Thyroid gland (tissue), 4 donors: ENCODE measurements around the gene OAT.
"Not testable (repeated sequence)": the region's sequence is repeated elsewhere in the genome, so short reads cannot be mapped to it uniquely, and the experiment has no call there.

Experiments
- POLR2A ChIP-seq, 2 donors: fragments of 450-650 bp; IDR thresholded peaks; one replicate each; pipeline ENCODE4 v1.6.1; 2017; ENCODE audit warnings: antibody characterized with exemption in 2 of 2, mild to moderate bottlenecking in 2 of 2, moderate library complexity in 1 of 2
- TF ChIP-seq, protein P1 (sequence below), 6 experiments: fragments of 200-600 bp in 3 of 6; fragments of 450-650 bp in 3 of 6; sonication (generic) in 3 of 6; IDR thresholded peaks; one replicate each; pipeline ENCODE4 v1.5.1; 2016 to 2019; ENCODE audit warnings: antibody characterized with exemption in 6 of 6, mild to moderate bottlenecking in 2 of 6, inconsistent platforms in 1 of 6, moderate library complexity in 1 of 6

DNA sequence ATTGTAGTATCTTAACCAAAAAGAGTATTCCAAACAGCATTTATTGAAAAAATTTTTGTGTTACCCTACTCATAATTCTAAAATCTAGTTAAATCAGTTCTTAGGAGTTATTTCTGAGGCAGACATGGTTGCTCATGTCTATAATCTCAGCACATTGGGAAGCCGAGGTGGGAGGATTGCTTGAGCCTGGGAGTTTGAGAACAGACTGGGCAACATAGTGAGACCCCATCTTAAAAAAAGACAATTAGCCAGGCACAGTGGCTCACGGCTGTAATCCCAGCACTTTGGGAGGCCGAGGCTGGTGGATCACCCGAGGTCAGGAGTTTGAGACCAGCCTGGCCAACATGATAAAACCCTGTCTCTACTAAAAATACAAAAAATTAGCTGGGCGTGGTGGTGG lies 23.0 kb upstream of the OAT start:
- TF ChIP-seq, protein P1, sequence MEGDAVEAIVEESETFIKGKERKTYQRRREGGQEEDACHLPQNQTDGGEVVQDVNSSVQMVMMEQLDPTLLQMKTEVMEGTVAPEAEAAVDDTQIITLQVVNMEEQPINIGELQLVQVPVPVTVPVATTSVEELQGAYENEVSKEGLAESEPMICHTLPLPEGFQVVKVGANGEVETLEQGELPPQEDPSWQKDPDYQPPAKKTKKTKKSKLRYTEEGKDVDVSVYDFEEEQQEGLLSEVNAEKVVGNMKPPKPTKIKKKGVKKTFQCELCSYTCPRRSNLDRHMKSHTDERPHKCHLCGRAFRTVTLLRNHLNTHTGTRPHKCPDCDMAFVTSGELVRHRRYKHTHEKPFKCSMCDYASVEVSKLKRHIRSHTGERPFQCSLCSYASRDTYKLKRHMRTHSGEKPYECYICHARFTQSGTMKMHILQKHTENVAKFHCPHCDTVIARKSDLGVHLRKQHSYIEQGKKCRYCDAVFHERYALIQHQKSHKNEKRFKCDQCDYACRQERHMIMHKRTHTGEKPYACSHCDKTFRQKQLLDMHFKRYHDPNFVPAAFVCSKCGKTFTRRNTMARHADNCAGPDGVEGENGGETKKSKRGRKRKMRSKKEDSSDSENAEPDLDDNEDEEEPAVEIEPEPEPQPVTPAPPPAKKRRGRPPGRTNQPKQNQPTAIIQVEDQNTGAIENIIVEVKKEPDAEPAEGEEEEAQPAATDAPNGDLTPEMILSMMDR (IDR thresholded peaks at IDR 0.05), result not testable (repeated sequence)
- TF ChIP-seq POLR2A (IDR thresholded peaks at IDR 0.05), result not testable (repeated sequence)
